Measurements from ENCODE around the gene SYK.

SYK gene

GRCh38 chr9:90909747-90910283 lies 108.2 kb downstream of the SYK start:
- DNase-seq, result no peak

GRCh38 chr9:90914196-90914595 lies 112.6 kb downstream of the SYK start:
- DNase-seq, result no peak

- peak; percentile 82 for DNase-seq
Observed at GRCh38 chr9:90914868-90915483, 113.4 kb downstream of the SYK start.

GRCh38 chr9:90915693-90916092 lies 114.1 kb downstream of the SYK start:
- DNase-seq, result peak; percentile 62

GRCh38 chr9:90916147-90916734 lies 114.6 kb downstream of the SYK start:
- DNase-seq, result no peak

- no peak for DNase-seq
Observed at GRCh38 chr9:90919883-90920282, 118.3 kb downstream of the SYK start.

- DNase-seq, result peak; percentile 86
Observed at GRCh38 chr9:90921104-90921503, 119.5 kb downstream of the SYK start.

- no peak for DNase-seq
Observed at GRCh38 chr9:90921969-90922368, 120.3 kb downstream of the SYK start.

GRCh38 chr9:90925581-90926257 lies 124.1 kb downstream of the SYK start:
- no peak for DNase-seq

GRCh38 chr9:90926936-90927335 lies 125.3 kb downstream of the SYK start:
- no peak for DNase-seq

GRCh38 chr9:90927496-90927895 lies 125.9 kb downstream of the SYK start:
- DNase-seq, result no peak

GRCh38 chr9:90929626-90930025 lies 128.0 kb downstream of the SYK start:
- DNase-seq, result no peak

- DNase-seq, result no peak
Observed at GRCh38 chr9:90933468-90933867, 131.8 kb downstream of the SYK start.

GRCh38 chr9:90939351-90939750 lies 137.7 kb downstream of the SYK start:
- DNase-seq, result peak; percentile 47

- no peak for DNase-seq
Observed at GRCh38 chr9:90940280-90940679, 138.7 kb downstream of the SYK start.

GRCh38 chr9:90941661-90942060 lies 140.0 kb downstream of the SYK start:
- DNase-seq, result no peak

GRCh38 chr9:90942555-90942954 lies 140.9 kb downstream of the SYK start:
- DNase-seq, result no peak

GRCh38 chr9:90943341-90943740 lies 141.7 kb downstream of the SYK start:
- no peak for DNase-seq

- DNase-seq, result no peak
Observed at GRCh38 chr9:90945336-90945735, 143.7 kb downstream of the SYK start.

- no peak for DNase-seq
Observed at GRCh38 chr9:90946982-90947381, 145.4 kb downstream of the SYK start.
